T-helper 1 cell (primary cell): ENCODE results near the gene PAGE2.
A peak's percentile ranks its signal among the peaks of the same experiment; 100 is the strongest.
"Not testable (repeated sequence)": the region's sequence is repeated elsewhere in the genome, so short reads cannot be mapped to it uniquely, and the experiment has no call there.

ENCODE experiments used
- DNase-seq, 5 donors: peaks; one replicate each; pipeline ENCODE4 v3.0.0-alpha.2; 2012 to 2020

The PAGE2 gene

DNA sequence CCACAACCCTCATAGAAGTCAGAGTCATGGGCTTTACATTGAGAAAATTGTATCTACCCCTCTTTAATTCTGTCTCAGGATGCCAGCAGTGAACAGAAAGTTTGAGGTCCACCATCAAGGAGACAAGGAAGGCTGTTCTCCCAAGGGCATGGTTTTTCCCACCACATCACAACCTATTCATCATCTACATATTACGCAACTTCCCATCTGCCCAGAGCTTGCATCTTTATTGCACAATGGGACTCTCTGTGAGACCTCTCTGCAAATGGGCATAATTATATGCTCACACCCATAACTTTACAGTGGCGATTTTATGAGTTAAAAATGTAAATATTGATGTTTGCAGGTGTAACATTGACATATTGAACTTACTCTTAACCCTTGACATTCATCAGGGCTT is 38.9 kb downstream of the PAGE2 start:
- DNase-seq: no peak

GRCh38 chrX:55129361-55129760 is 40.5 kb downstream of the PAGE2 start:
- no peak for DNase-seq

DNA sequence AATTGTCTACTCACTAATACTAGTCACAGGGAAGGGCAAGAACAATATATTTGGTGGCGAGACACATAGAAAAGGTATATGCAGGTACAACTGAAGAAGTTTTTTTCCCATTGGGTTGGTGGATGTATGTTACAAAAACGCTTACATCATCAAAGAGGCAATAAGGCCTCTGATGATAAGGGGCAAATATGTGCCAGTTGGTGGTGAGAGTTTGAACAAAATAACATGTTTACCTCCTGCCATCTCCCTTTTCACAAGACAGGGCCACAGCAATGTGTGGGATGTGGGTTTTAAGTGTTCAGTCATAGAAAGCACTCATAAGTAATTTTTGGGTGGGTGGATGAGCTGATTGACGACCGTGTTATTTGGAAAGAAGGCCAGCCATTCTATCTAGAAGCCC is 41.7 kb downstream of the PAGE2 start:
- no peak for DNase-seq

GRCh38 chrX:55132416-55132815 is 43.6 kb downstream of the PAGE2 start:
- DNase-seq: no peak

DNA sequence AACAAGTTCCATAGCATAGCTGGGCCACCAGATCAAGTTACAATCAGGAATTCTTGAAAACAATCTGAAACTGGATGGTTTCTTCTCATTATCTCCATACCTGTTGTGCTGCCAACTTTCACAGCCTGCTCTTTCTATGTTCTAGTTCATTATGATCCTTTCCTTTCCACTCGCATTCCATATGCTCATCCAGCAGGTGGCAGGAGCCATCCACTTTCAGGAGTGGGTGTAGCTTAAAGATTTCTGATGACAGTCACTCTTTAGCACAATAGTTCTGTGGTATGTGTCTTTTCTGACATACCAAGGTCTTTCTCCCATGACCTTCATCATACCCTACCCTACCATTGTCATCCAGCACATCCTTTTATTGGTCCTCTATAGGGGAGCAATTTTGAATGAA is 46.4 kb downstream of the PAGE2 start:
- peak in 2 of 5 donors; percentile 5 to 15 for DNase-seq

DNA sequence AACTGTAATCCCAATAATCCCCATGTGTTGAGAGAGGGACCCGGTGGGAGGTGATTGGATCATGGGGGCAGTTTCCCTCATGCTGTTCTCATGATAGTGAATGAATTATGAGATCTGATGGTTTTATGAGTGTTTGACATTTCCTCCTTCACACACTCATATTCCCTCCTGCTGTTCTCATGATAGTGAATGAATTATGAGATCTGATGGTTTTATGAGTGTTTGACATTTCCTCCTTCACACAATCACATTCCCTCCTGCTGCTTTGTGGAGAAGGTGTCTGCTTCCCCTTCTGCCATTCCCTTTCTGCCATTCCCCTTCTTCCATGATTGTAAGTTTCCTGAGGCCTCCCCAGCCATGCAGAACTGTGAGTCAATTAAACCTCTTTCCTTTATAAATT is 52.0 kb downstream of the PAGE2 start:
- not testable (repeated sequence) for DNase-seq
